Measurements from ENCODE around the gene IGLL5. TPM values are rescaled to one million over a fixed set of nuclear protein-coding genes. Genes with fewer than 3 reads are reported as not detected.
A peak's percentile ranks its signal among the peaks of the same experiment; 100 is the strongest.
"Not testable (repeated sequence)": the region's sequence is repeated elsewhere in the genome, so short reads cannot be mapped to it uniquely, and the experiment has no call there.

IGLL5 gene
- polyA plus RNA-seq, 6 donors from 2014 or later = 233 to 640 (median 475) TPM

- H3K4me3 Mint-ChIP-seq = peak overlapping the region; percentile 71 to 93 (median 84)
- peak overlapping the region in 5 of 6 donors; percentile 77 to 95 (median 93) for H3K27ac Mint-ChIP-seq
- not testable (repeated sequence) for H3K36me3 Mint-ChIP-seq, DNase-seq, H3K9me3 Mint-ChIP-seq, H3K27me3 Mint-ChIP-seq
- ATAC-seq (ENCODE audit: low read depth in 2 of 2) = peak; percentile 49 to 61
- H3K4me1 Mint-ChIP-seq = peaks cover 62 to 79% (median 73%) of the 10 kb centered on the region in 3 donors
Measured at GRCh38 chr22:22903781-22904192, 16.2 kb downstream of the IGLL5 start.

GRCh38 chr22:22904736-22905135 lies 17.1 kb downstream of the IGLL5 start:
- H3K9me3 Mint-ChIP-seq, DNase-seq, H3K27me3 Mint-ChIP-seq, H3K36me3 Mint-ChIP-seq: not testable (repeated sequence)
- peak overlapping the region; percentile 54 to 96 (median 94) for H3K27ac Mint-ChIP-seq
- peak; percentile 35 to 50 for ATAC-seq (ENCODE audit: low read depth in 2 of 2)
- H3K4me1 Mint-ChIP-seq = peaks cover 67 to 82% (median 82%) of the 10 kb centered on the region in 3 donors
- peak overlapping the region; percentile 71 to 91 (median 84) for H3K4me3 Mint-ChIP-seq

GRCh38 chr22:22906391-22906790 lies 18.8 kb downstream of the IGLL5 start:
- H3K36me3 Mint-ChIP-seq; H3K9me3 Mint-ChIP-seq; ATAC-seq (ENCODE audit: low read depth in 2 of 2); H3K27me3 Mint-ChIP-seq; DNase-seq: not testable (repeated sequence)
- Mint-ChIP-seq H3K4me1 (peaks cover 80 to 90% (median 89%) of the 10 kb centered on the region in 3 donors), H3K4me3 (peak overlapping the region; percentile 78 to 92 (median 81)), H3K27ac (peak overlapping the region; percentile 91 to 96 (median 94))

- Mint-ChIP-seq H3K27me3 (no peaks in the 10 kb centered on the region), H3K27ac (peak overlapping the region; percentile 91 to 96 (median 94)), H3K36me3 (peaks cover 7 to 8% of the 10 kb centered on the region in 2 donors), H3K4me3 (peak overlapping the region; percentile 78 to 92 (median 81)), H3K4me1 (peaks cover 79 to 90% (median 89%) of the 10 kb centered on the region in 3 donors), H3K9me3 (no peaks in the 10 kb centered on the region)
- DNase-seq = no peak
- ATAC-seq (ENCODE audit: low read depth in 2 of 2) = no peak
Measured at GRCh38 chr22:22906907-22907550, 19.4 kb downstream of the IGLL5 start.

- DNase-seq (no peak), ATAC-seq (ENCODE audit: low read depth in 2 of 2) (no peak)
- H3K27me3 Mint-ChIP-seq = no peaks in the 10 kb centered on the region
- peak overlapping the region; percentile 81 to 96 (median 94) for H3K27ac Mint-ChIP-seq
- H3K9me3 Mint-ChIP-seq = no peaks in the 10 kb centered on the region
- peaks cover 76 to 90% (median 89%) of the 10 kb centered on the region in 3 donors for H3K4me1 Mint-ChIP-seq
- peak overlapping the region; percentile 3 to 89 (median 80) for H3K4me3 Mint-ChIP-seq
- peaks cover 7 to 8% of the 10 kb centered on the region in 2 donors for H3K36me3 Mint-ChIP-seq
Measured at GRCh38 chr22:22907551-22908494, 20.2 kb downstream of the IGLL5 start.

DNA sequence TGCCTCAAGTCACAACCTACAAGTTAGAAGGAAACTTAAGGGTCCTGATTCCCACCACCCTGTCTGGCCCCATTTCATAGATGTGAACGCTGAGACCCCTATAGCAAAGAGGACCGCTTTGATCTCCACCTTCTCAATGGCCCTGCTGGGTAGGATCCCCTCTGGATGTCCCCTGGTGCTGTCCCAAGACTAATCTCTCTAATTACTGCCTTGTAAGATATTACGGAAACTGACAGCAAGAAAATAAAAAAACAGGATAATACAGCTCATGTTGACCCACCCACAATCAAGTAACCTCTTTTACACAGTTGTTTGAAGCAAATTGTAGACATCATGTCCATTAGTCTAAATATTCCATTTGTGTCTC lies 20.9 kb downstream of the IGLL5 start:
- peaks cover 7 to 8% of the 10 kb centered on the region in 2 donors for H3K36me3 Mint-ChIP-seq
- no peak for ATAC-seq (ENCODE audit: low read depth in 2 of 2)
- H3K9me3 Mint-ChIP-seq = no peaks in the 10 kb centered on the region
- peak overlapping the region in 4 of 8 donors; percentile 1 to 81 (median 52) for H3K4me3 Mint-ChIP-seq
- H3K27me3 Mint-ChIP-seq = no peaks in the 10 kb centered on the region
- H3K4me1 Mint-ChIP-seq = peaks cover 72 to 90% (median 89%) of the 10 kb centered on the region in 3 donors
- DNase-seq = no peak
- H3K27ac Mint-ChIP-seq = peak overlapping the region; percentile 17 to 96 (median 86)

DNA sequence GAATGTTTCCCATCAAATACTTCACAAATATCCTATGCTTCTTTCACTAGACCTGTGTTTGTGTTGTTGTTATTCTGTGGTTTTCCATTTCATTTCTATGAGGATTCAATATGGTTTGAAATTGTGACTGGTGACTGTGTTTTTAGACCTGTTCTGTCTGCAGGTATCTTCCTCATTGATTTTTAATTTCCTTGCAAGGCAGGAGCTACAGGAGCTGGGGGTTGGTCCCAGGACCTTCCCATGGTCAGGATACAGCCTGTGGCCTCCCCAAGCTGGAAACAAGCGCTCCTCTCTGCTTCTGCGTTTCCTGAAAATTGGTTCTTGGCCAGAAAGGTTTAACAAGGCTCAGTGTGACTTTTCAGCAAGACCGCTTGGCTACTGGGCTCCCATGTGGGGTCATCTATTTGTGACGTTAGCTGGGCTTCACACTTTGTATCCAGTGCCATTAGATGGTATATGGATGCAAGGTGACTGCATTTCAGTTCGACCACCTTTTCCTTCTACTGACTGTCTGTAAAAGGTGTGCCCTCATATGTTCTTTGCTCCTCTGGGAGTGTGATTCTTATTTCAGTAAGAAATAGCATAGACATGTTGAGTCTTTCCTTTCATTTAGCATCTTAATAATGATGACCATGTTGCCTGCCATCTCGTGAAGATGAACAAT lies 21.5 kb downstream of the IGLL5 start:
- Mint-ChIP-seq H3K9me3 (no peaks in the 10 kb centered on the region), H3K4me1 (peaks cover 72 to 90% (median 89%) of the 10 kb centered on the region in 3 donors)

DNA sequence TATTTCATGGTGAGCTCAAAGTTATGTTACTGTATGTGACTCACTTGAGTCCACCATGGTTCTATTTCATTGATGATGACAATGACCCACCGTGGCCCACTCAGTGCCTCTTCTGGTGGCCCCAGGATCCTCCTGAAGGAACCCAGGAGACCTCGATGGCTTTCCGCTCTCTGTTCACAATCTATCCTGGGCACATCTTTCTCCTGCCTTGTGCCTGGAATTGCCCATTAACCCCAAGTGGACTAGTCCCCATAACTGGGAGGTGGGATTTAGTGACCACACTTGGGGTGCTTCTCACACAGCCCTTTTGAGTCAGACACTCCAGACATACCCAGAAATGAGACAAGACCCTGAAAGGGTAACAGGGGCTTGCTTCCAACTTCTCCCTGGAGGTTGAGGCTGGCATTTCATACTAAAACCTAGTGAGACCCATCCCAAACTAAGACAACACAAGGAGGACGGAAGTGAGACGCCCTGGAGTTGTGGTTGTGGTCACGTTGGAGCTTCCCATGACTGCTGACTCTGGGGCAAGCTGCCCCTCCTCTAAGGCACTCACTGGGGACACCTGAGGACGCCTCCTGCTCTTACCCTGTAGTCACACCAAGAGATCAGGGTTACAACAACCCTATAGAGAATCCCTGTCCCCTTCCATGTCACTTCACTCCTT lies 22.1 kb downstream of the IGLL5 start:
- ATAC-seq (ENCODE audit: low read depth in 2 of 2) (no peak), DNase-seq (no peak)
- Mint-ChIP-seq H3K4me3 (peak overlapping the region in 7 of 8 donors; percentile 32 to 85 (median 74)), H3K9me3 (no peaks in the 10 kb centered on the region), H3K36me3 (peaks cover 7 to 8% of the 10 kb centered on the region in 2 donors), H3K27me3 (no peaks in the 10 kb centered on the region), H3K4me1 (peaks cover 78 to 90% (median 89%) of the 10 kb centered on the region in 3 donors), H3K27ac (peak overlapping the region; percentile 87 to 96 (median 94))

More for the DNA sequence above, 21.5 kb downstream of the IGLL5 start:
- ATAC-seq (ENCODE audit: low read depth in 2 of 2) = no peak
- Mint-ChIP-seq H3K4me3 (peak overlapping the region in 4 of 8 donors; percentile 32 to 85 (median 77)), H3K27me3 (no peaks in the 10 kb centered on the region), H3K36me3 (peaks cover 7 to 8% of the 10 kb centered on the region in 2 donors), H3K27ac (peak overlapping the region; percentile 81 to 96 (median 94))
- DNase-seq = no peak

GRCh38 chr22:22910272-22911240 lies 22.9 kb downstream of the IGLL5 start:
- peaks cover 7 to 8% of the 10 kb centered on the region in 2 donors for H3K36me3 Mint-ChIP-seq
- H3K9me3 Mint-ChIP-seq = no peaks in the 10 kb centered on the region
- peak overlapping the region; percentile 68 to 97 (median 96) for H3K27ac Mint-ChIP-seq
- H3K4me1 Mint-ChIP-seq = peaks cover 77 to 92% (median 91%) of the 10 kb centered on the region in 3 donors
- DNase-seq (no peak), ATAC-seq (ENCODE audit: low read depth in 2 of 2) (peak; percentile 60 to 67)
- no peaks in the 10 kb centered on the region for H3K27me3 Mint-ChIP-seq
- H3K4me3 Mint-ChIP-seq = peak overlapping the region; percentile 32 to 85 (median 70)

GRCh38 chr22:22911327-22912134 lies 23.9 kb downstream of the IGLL5 start:
- Mint-ChIP-seq H3K9me3 (no peaks in the 10 kb centered on the region), H3K27ac (peak overlapping the region; percentile 87 to 97 (median 96)), H3K36me3 (peaks cover 7 to 15% of the 10 kb centered on the region in 2 donors), H3K27me3 (no peaks in the 10 kb centered on the region), H3K4me3 (peak overlapping the region; percentile 26 to 85 (median 70)), H3K4me1 (peaks cover 87 to 100% (median 100%) of the 10 kb centered on the region in 3 donors)
- DNase-seq = no peak
- peak in 1 of 2 donors; percentile 16 for ATAC-seq (ENCODE audit: low read depth in 2 of 2)
